Measurements from ENCODE around the gene ADM2. TPM values are rescaled to one million over a fixed set of nuclear protein-coding genes. Genes with fewer than 3 reads are reported as not detected.
A peak's percentile ranks its signal among the peaks of the same experiment; 100 is the strongest.

Gene ADM2
- total and polyA plus RNA-seq, 2 of the 13 experiments (the other 11 are each of a cell fraction or from before 2014, with no cell fraction given): 1.2 to 3.0 TPM

- TF ChIP-seq ZNF3 (CRISPR knock-in tag; IDR thresholded peaks at IDR 0.05): no peak
- TF ChIP-seq ZNF644 (CRISPR knock-in tag; IDR thresholded peaks at IDR 0.05; ENCODE audit: low read depth): no peak
- TF ChIP-seq ZNF549 (CRISPR knock-in tag; IDR thresholded peaks at IDR 0.05): 0 out of 2 replicates have a peak, but pooled peaks have one; percentile 44
- TF ChIP-seq RFX1 (IDR thresholded peaks at IDR 0.05): no peak
- TF ChIP-seq NAIF1 (CRISPR knock-in tag; IDR thresholded peaks at IDR 0.05; ENCODE audit: borderline replicate concordance): no peak
- no peak for TF ChIP-seq FOXA1 (IDR thresholded peaks at IDR 0.05)
- TF ChIP-seq FOXA1 (CRISPR knock-in tag; IDR thresholded peaks at IDR 0.05): peak; percentile 46; the same call in 1 of the 2 replicates
- peak; percentile 53 for TF ChIP-seq XRCC5 (optimal IDR thresholded peaks at IDR 0.05; ENCODE audit: low read length)
- TF ChIP-seq RARA (CRISPR knock-in tag; IDR thresholded peaks at IDR 0.05): no peak; the same call in 1 of the 2 replicates
- TF ChIP-seq RBM22 (optimal IDR thresholded peaks at IDR 0.05; ENCODE audit: low read length): no peak
- TF ChIP-seq GRHL1 (CRISPR knock-in tag; conservative IDR thresholded peaks at IDR 0.05): no peak
- TF ChIP-seq HOXA5 (CRISPR knock-in tag; IDR thresholded peaks at IDR 0.05): no peak; the same call in 1 of the 2 replicates
- TF ChIP-seq TFAP4 (IDR thresholded peaks at IDR 0.05; ENCODE audit: borderline replicate concordance, low read depth): peak; percentile 15; the same call in 1 of the 2 replicates
- peak; percentile 21; the same call in 1 of the 2 replicates for TF ChIP-seq ZNF790 (CRISPR knock-in tag; IDR thresholded peaks at IDR 0.05; ENCODE audit: borderline replicate concordance)
- 0 out of 2 replicates have a peak, but pooled peaks have one; percentile 48 for TF ChIP-seq ZXDC (CRISPR knock-in tag; IDR thresholded peaks at IDR 0.05)
- no peak; the same call in 1 of the 2 replicates for TF ChIP-seq ZNF766 (CRISPR knock-in tag; IDR thresholded peaks at IDR 0.05; ENCODE audit: borderline replicate concordance)
- TF ChIP-seq KLF16 (CRISPR knock-in tag; IDR thresholded peaks at IDR 0.05): peak in 1 of 2 experiments; percentile 76; a peak in 2 of 4 replicates
- no peak for TF ChIP-seq KLF13 (CRISPR knock-in tag; IDR thresholded peaks at IDR 0.05)
- no peak for TF ChIP-seq EZH2 (conservative IDR thresholded peaks at IDR 0.05; ENCODE audit: low read depth, low read length)
- TF ChIP-seq ZNF724P (CRISPR knock-in tag; IDR thresholded peaks at IDR 0.05; ENCODE audit: borderline replicate concordance): 0 out of 2 replicates have a peak, but pooled peaks have one; percentile 6
These were observed 43.9 kb downstream of the ADM2 start, which contains the start of gene SCO2 (continued) for GRCh38 chr22:50525104-50525857.

Data from HepG2 (cell line).